ENCODE measurements around the gene SPAG5. TPM values are rescaled to one million over a fixed set of nuclear protein-coding genes. Genes with fewer than 3 reads are reported as not detected.

Gene SPAG5
- total RNA-seq, 4 donors from 2014 or later, result 0.83 to 1.7 (median 0.97) TPM

DNA sequence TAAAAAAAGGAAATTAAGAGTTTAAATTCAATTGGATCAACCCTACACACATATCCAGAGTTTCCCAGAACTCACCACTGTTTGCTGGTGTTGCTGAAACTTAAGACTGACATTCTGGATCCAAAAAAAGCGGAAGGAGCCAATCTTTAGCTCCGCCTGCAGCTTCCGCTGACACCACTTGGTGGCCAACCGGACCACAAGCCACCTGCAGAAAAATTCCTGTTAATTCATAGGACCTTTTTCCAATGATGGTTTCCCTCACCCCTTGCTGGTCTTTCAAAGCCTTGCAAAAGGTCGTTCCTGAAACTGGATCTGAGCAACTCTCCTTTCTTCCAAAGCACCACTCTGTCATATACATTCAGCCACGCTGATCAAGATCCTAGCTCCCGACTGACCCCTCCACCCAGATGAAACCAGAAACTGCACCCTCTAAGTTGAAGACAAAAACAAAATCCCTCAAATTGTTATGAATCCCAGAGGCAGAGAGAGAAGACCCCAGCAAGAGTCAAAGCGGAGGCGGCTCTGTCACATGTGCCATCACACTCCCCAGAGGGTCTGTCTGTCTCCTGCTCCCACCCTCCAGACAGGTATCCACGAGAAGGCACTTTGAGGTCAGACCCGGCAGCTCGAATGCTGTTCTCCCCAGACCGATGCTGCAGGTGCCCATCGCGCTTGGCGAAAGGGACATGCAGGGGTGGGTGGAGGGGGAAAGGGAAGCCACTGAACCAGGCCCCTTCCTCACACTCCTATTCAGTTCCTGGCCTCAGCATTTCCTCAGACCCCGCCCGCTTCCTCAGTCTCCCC, 45.4 kb upstream of the SPAG5 start:
- 3% methylated on average over 18 of the region's 18 CpGs for WGBS
- Histone ChIP-seq H3K4me3 (peak overlapping the region; percentile 92 to 100 (median 94)), H3K36me3 (peaks cover 27 to 57% (median 51%) of the 10 kb centered on the region in 4 donors), H3K27ac (replicated peaks in 1 of 4) (peak overlapping the region; percentile 88 to 97 (median 95)), H3K4me1 (peaks cover 28 to 47% (median 42%) of the 10 kb centered on the region in 4 donors), H3K27me3 (no peaks in the 10 kb centered on the region), H3K9me3 (no peaks in the 10 kb centered on the region)
- TF ChIP-seq POLR2A (IDR thresholded peaks at IDR 0.05; ENCODE audit: low read depth), result no peak
- TF ChIP-seq, protein P1, sequence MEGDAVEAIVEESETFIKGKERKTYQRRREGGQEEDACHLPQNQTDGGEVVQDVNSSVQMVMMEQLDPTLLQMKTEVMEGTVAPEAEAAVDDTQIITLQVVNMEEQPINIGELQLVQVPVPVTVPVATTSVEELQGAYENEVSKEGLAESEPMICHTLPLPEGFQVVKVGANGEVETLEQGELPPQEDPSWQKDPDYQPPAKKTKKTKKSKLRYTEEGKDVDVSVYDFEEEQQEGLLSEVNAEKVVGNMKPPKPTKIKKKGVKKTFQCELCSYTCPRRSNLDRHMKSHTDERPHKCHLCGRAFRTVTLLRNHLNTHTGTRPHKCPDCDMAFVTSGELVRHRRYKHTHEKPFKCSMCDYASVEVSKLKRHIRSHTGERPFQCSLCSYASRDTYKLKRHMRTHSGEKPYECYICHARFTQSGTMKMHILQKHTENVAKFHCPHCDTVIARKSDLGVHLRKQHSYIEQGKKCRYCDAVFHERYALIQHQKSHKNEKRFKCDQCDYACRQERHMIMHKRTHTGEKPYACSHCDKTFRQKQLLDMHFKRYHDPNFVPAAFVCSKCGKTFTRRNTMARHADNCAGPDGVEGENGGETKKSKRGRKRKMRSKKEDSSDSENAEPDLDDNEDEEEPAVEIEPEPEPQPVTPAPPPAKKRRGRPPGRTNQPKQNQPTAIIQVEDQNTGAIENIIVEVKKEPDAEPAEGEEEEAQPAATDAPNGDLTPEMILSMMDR (IDR thresholded peaks at IDR 0.05), result peak; percentile 24 to 54 (median 39)
- intact Hi-C loops (cut with DNase I), result no loop called here
- DNase-seq (ENCODE audit: extremely low spot score), result no peak

DNA sequence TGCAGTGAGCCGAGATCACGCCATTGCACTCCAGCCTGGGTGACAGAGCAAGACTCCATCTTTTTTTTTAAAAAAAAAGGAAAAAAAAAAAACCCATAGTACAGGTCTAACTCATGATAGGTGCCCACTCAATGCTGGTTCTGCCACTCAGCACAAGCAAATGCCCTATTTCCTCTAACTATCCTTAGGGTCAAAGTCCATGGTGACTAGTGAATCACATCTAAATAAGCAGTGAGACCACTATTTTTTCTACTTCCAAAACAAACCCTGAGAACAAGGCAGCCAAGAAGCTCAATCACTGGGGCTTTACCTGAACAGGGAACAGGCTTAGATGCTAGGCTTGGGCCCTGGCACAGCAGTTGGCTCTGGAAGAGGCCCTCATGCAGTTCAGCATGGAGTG, 42.8 kb upstream of the SPAG5 start:
- WGBS, result 100% methylated on average over 2 of the region's 2 CpGs
- TF ChIP-seq, protein P1 (IDR thresholded peaks at IDR 0.05), result no peak
- TF ChIP-seq EP300 (IDR thresholded peaks at IDR 0.05) (no peak), POLR2AphosphoS5 (IDR thresholded peaks at IDR 0.05) (no peak), POLR2A (IDR thresholded peaks at IDR 0.05; ENCODE audit: low read depth) (no peak)
- Histone ChIP-seq H3K36me3 (peaks cover 53 to 68% (median 65%) of the 10 kb centered on the region in 4 donors), H3K4me1 (peaks cover 22 to 38% (median 33%) of the 10 kb centered on the region in 4 donors), H3K4me3 (no peak overlapping the region), H3K27ac (replicated peaks in 1 of 4) (no peak overlapping the region), H3K9me3 (no peaks in the 10 kb centered on the region), H3K27me3 (no peaks in the 10 kb centered on the region)
- DNase-seq (ENCODE audit: extremely low spot score), result no peak
- intact Hi-C loops (cut with DNase I), result no loop called here

DNA sequence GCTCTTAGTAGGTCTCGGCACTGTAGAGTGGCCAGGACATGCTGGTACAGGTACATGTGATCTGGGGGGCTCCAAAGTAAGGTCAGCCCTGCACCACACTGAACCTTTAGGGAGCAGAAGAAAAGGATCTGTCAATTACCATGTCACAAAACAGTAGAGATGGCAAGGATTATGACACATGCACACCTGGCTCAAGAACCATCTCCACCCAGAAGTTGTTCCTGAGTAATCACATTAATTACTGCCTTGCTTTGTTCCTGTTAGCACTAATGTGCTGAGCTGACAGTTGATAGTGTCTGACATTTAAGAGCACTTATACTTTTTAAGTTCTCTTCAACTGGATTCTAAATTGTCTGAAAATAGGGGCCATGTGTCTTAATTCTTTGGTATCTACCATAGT, 36.7 kb upstream of the SPAG5 start:
- 100% methylated on average over 1 of the region's 1 CpG for WGBS
- Histone ChIP-seq H3K4me1 (no peaks in the 10 kb centered on the region), H3K9me3 (no peaks in the 10 kb centered on the region), H3K27ac (replicated peaks in 1 of 4) (no peak overlapping the region), H3K27me3 (no peaks in the 10 kb centered on the region), H3K36me3 (peaks cover 99 to 100% (median 100%) of the 10 kb centered on the region in 4 donors), H3K4me3 (no peak overlapping the region)
- no peak for TF ChIP-seq EP300 (IDR thresholded peaks at IDR 0.05)
- no peak for TF ChIP-seq POLR2AphosphoS5 (IDR thresholded peaks at IDR 0.05)
- TF ChIP-seq, protein P1 (IDR thresholded peaks at IDR 0.05), result no peak
- no peak for TF ChIP-seq POLR2A (IDR thresholded peaks at IDR 0.05; ENCODE audit: low read depth)
- intact Hi-C loops (cut with DNase I), result no loop called here
- no peak for DNase-seq (ENCODE audit: extremely low spot score)

DNA sequence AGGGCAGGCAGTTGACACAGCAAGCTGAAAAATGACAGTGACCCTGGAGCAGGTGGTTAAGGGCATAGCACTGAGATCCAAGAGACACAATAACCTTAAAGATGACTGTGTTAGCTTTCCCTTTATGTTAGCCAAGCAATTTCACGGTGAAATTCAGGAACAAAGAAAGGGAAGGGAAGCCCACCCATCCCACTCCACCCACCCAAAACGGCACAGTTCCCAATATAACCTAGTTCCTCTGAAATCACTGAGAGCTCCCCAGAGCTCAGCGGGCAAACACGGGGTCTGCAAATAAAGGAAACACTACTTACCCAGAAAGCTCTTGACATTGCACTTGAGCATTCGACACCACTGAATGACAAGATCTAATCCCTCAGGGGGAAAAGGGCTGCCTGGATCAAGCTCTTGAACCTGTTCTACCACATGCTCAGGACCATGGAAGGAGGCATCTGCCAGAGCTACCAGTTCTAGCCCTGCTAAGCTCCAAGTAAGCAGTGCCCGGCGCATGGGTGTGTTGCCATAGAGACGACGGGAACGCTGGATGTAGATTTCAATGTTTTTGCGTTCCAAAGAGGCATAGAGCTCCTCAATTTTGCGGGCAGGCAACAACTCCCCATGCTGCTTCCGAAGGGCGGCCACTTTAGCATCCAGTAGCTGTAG, 35.5 kb upstream of the SPAG5 start:
- intact Hi-C loops (cut with DNase I), result no loop called here
- Histone ChIP-seq H3K4me1 (no peaks in the 10 kb centered on the region), H3K4me3 (no peak overlapping the region), H3K36me3 (peaks cover 87 to 100% (median 100%) of the 10 kb centered on the region in 4 donors), H3K27me3 (no peaks in the 10 kb centered on the region), H3K27ac (replicated peaks in 1 of 4) (no peak overlapping the region), H3K9me3 (no peaks in the 10 kb centered on the region)
- WGBS, result 90% methylated on average over 14 of the region's 14 CpGs
- TF ChIP-seq EP300 (IDR thresholded peaks at IDR 0.05), result no peak
- TF ChIP-seq, protein P1 (IDR thresholded peaks at IDR 0.05), result no peak
- TF ChIP-seq POLR2AphosphoS5 (IDR thresholded peaks at IDR 0.05), result no peak
- TF ChIP-seq POLR2A (IDR thresholded peaks at IDR 0.05; ENCODE audit: low read depth), result no peak
- no peak for DNase-seq (ENCODE audit: extremely low spot score)

Measured in esophagus muscularis mucosa (tissue), 4 donors.